Hindlimb muscle (tissue), 1 donor: ENCODE data around the gene LRRC25. TPM values are rescaled to one million over a fixed set of nuclear protein-coding genes. Genes with fewer than 3 reads are reported as not detected.
"Not testable (repeated sequence)": the region's sequence is repeated elsewhere in the genome, so short reads cannot be mapped to it uniquely, and the experiment has no call there.

Experiments
- DNase-seq: peaks from one replicate; pipeline ENCODE4 v3.0.0-alpha.2; 2013
- polyA plus RNA-seq: library from polyadenylated mRNA; unstranded; fragments of 120-200 nt; gene quantifications from one replicate; pipeline ENCODE4 v1.2.1, GENCODE V29; 2013; ENCODE audit not compliant: insufficient read length

LRRC25 gene
- polyA plus RNA-seq, 1 donor: 2.6 TPM

- not testable (repeated sequence) for DNase-seq
Observed at GRCh38 chr19:18402455-18403248, 5.2 kb upstream of the LRRC25 start.

GRCh38 chr19:18401580-18402112 is 4.2 kb upstream of the LRRC25 start:
- DNase-seq: peak; percentile 83

- DNase-seq: no peak
Observed at GRCh38 chr19:18399008-18399407, 1.6 kb upstream of the LRRC25 start.

GRCh38 chr19:18396471-18397241 is 766 bp downstream of the LRRC25 start:
- DNase-seq: no peak

GRCh38 chr19:18393836-18394235 is 3.6 kb downstream of the LRRC25 start:
- no peak for DNase-seq

- no peak for DNase-seq
Observed at GRCh38 chr19:18392926-18393325, 4.5 kb downstream of the LRRC25 start.

GRCh38 chr19:18392417-18392816 is 5.0 kb downstream of the LRRC25 start:
- no peak for DNase-seq

- no peak for DNase-seq
Observed at GRCh38 chr19:18391509-18392075, 5.8 kb downstream of the LRRC25 start.

- DNase-seq: no peak
Observed at GRCh38 chr19:18390065-18390907, 7.1 kb downstream of the LRRC25 start.

GRCh38 chr19:18389726-18390064 is 7.7 kb downstream of the LRRC25 start:
- no peak for DNase-seq

GRCh38 chr19:18388960-18389725 is 8.3 kb downstream of the LRRC25 start:
- DNase-seq: no peak

- peak; percentile 90 for DNase-seq
Observed at GRCh38 chr19:18388100-18388959, 9.1 kb downstream of the LRRC25 start.

GRCh38 chr19:18386543-18387271 is 10.7 kb downstream of the LRRC25 start:
- no peak for DNase-seq

- DNase-seq: no peak
Observed at GRCh38 chr19:18385675-18386542, 11.5 kb downstream of the LRRC25 start, which contains the start of gene GDF15. GDF15 (plus strand) TSS chr19:18386158; CDS start chr19:18386190, 32 bp downstream.

- no peak for DNase-seq
Observed at GRCh38 chr19:18385359-18385674, 12.1 kb downstream of the LRRC25 start.

GRCh38 chr19:18384775-18385174 is 12.6 kb downstream of the LRRC25 start:
- DNase-seq: no peak

GRCh38 chr19:18383622-18384021 is 13.8 kb downstream of the LRRC25 start:
- DNase-seq: not testable (repeated sequence)

- no peak for DNase-seq
Observed at GRCh38 chr19:18380843-18381242, 16.6 kb downstream of the LRRC25 start.
